Progenitor cell of endocrine pancreas (in vitro differentiated cells): ENCODE measurements around the gene CDH4. TPM values are rescaled to one million over a fixed set of nuclear protein-coding genes. Genes with fewer than 3 reads are reported as not detected.

Source experiments
- DNase-seq: peaks from one replicate; pipeline ENCODE4 v3.0.0; 2021; ENCODE audit warnings: low spot score; ENCODE audit not compliant: unreplicated experiment
- H3K27ac Mint-ChIP-seq: 2 replicates; pipeline ENCODE4 v1.8.0; 2021; ENCODE audit warnings: mild to moderate bottlenecking, moderate library complexity, mixed read lengths
- H3K27me3 Mint-ChIP-seq: 2 replicates; pipeline ENCODE4 v1.8.0; 2021; ENCODE audit warnings: mixed read lengths
- H3K36me3 Mint-ChIP-seq: 2 replicates; pipeline ENCODE4 v1.8.0; 2022; ENCODE audit warnings: mixed read lengths; ENCODE audit not compliant: insufficient read depth
- H3K4me1 Mint-ChIP-seq: 2 replicates; pipeline ENCODE4 v1.8.0; 2021; ENCODE audit warnings: low read depth, mixed read lengths
- H3K4me3 Mint-ChIP-seq: 2 replicates; pipeline ENCODE4 v1.8.0; 2021; ENCODE audit warnings: low read depth, mild to moderate bottlenecking, moderate library complexity, mixed read lengths
- H3K9me3 Mint-ChIP-seq: 2 replicates; pipeline ENCODE4 v1.8.0; 2021; ENCODE audit warnings: low read depth, mixed read lengths
- CTCF ChIP-seq: fragments of 200-600 bp; sonication (generic); IDR thresholded peaks from one replicate; pipeline ENCODE4 v1.5.0; 2021; ENCODE audit warnings: antibody characterized with exemption, mild to moderate bottlenecking; ENCODE audit not compliant: unreplicated experiment
- total RNA-seq: library from RNA; stranded (reverse); gene quantifications from 2 replicates; pipeline ENCODE4 v1.2.1, GENCODE V29; 2021

CDH4 gene
- total RNA-seq, 1 donor from 2014 or later: 0.43 TPM

DNA sequence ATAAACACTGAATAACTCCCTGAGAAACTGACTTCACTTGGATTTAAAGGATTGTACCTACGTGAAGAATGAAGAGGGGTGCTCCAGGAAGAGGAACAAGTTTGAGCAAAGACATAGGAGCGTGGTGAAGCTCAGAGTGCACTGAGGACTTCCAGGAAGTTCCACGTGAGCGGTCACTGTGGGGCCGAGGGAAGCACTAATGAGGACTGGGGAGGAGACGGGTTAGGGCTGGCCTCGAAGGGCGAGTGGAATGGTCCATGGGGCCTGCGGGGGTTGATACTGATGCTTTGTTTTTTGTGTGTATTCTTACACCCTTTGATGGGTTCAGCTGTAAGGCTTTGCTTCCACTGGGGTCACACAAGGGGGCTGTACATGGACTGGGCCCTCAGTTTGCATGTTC, 91.9 kb downstream of the CDH4 start:
- Mint-ChIP-seq H3K4me1 (no peaks in the 10 kb centered on the region), H3K4me3 (no peak overlapping the region), H3K27ac (no peak overlapping the region), H3K9me3 (no peaks in the 10 kb centered on the region), H3K27me3 (peaks cover 7% of the 10 kb centered on the region), H3K36me3 (no peaks in the 10 kb centered on the region)
- TF ChIP-seq CTCF: no peak
- DNase-seq: no peak

- H3K36me3 Mint-ChIP-seq: no peaks in the 10 kb centered on the region
- no peak for DNase-seq
- peaks cover 5% of the 10 kb centered on the region for H3K4me1 Mint-ChIP-seq
- H3K9me3 Mint-ChIP-seq: no peaks in the 10 kb centered on the region
- H3K27ac Mint-ChIP-seq: no peak overlapping the region
- TF ChIP-seq CTCF: no peak
- peaks cover 3% of the 10 kb centered on the region for H3K27me3 Mint-ChIP-seq
- no peak overlapping the region for H3K4me3 Mint-ChIP-seq
These were observed 93.6 kb downstream of the CDH4 start for GRCh38 chr20:61345656-61346055.

GRCh38 chr20:61346996-61347395, 94.9 kb downstream of the CDH4 start:
- no peak overlapping the region for H3K27ac Mint-ChIP-seq
- H3K36me3 Mint-ChIP-seq: no peaks in the 10 kb centered on the region
- H3K4me3 Mint-ChIP-seq: no peak overlapping the region
- no peak for TF ChIP-seq CTCF
- H3K9me3 Mint-ChIP-seq: no peaks in the 10 kb centered on the region
- peaks cover 5% of the 10 kb centered on the region for H3K27me3 Mint-ChIP-seq
- peaks cover 8% of the 10 kb centered on the region for H3K4me1 Mint-ChIP-seq
- no peak for DNase-seq

DNA sequence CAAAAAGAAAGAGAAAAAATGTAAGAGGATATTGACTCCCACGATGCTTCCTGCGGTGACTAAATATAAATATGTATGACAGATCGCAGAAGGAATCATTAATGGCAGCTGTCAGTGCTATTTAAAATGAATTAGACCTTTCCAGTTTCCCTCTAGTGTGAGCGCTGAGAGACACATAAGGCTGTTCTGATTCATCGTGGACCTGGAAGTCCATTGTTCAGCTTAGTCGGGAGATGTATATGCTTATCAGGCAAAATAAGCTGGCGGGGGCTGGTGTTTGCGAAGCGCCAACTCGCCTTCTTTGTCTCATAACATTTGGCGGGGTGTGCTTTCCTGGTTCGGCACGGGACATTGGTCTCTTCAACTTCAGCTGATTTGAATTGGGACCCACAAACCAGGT, 95.4 kb downstream of the CDH4 start:
- Mint-ChIP-seq H3K27me3 (peaks cover 7% of the 10 kb centered on the region), H3K27ac (no peak overlapping the region), H3K4me3 (no peak overlapping the region), H3K4me1 (peaks cover 9% of the 10 kb centered on the region), H3K9me3 (no peaks in the 10 kb centered on the region), H3K36me3 (no peaks in the 10 kb centered on the region)
- no peak for DNase-seq
- no peak for TF ChIP-seq CTCF

GRCh38 chr20:61349447-61350165, 97.5 kb downstream of the CDH4 start:
- no peak for DNase-seq
- no peak for TF ChIP-seq CTCF
- H3K4me3 Mint-ChIP-seq: no peak overlapping the region
- no peaks in the 10 kb centered on the region for H3K9me3 Mint-ChIP-seq
- no peak overlapping the region for H3K27ac Mint-ChIP-seq
- H3K4me1 Mint-ChIP-seq: peaks cover 13% of the 10 kb centered on the region
- H3K36me3 Mint-ChIP-seq: no peaks in the 10 kb centered on the region
- H3K27me3 Mint-ChIP-seq: peaks cover 16% of the 10 kb centered on the region
